Upper lobe of left lung (tissue), 6 donors: Measurements from ENCODE around the gene ZNF445. TPM values are rescaled to one million over a fixed set of nuclear protein-coding genes. Genes with fewer than 3 reads are reported as not detected.
"Not testable (repeated sequence)": the region's sequence is repeated elsewhere in the genome, so short reads cannot be mapped to it uniquely, and the experiment has no call there.

Source experiments
- ATAC-seq, 2 donors: fragments of 200-7000 bp; cut with Tn5 transposase; one replicate each; pipeline ENCODE4 v1.9.1; 2022; ENCODE audit warnings: mild to moderate bottlenecking in 2 of 2, moderate library complexity in 2 of 2; ENCODE audit not compliant: low FRiP score in 2 of 2
- DNase-seq, 2 donors: peaks; one replicate each; pipeline ENCODE4 v3.0.0-alpha.2; 2019 to 2020
- H3K27ac ChIP-seq, 4 donors: fragments of 200-600 bp; sonication (generic); one replicate each; pipeline ENCODE4 v1.5.1; 2016 to 2019
- H3K27me3 ChIP-seq, 4 donors: fragments of 200-600 bp; sonication (generic); one replicate each; pipeline ENCODE4 v1.5.1; 2017 to 2019
- H3K36me3 ChIP-seq, 4 donors: fragments of 200-600 bp; sonication (generic); one replicate each; pipeline ENCODE4 v1.5.1; 2016 to 2019
- H3K4me1 ChIP-seq, 4 donors: fragments of 200-600 bp; sonication (generic); one replicate each; pipeline ENCODE4 v1.5.1; 2018 to 2019
- H3K4me3 ChIP-seq, 4 donors: fragments of 200-600 bp; sonication (generic); one replicate each; pipeline ENCODE4 v1.5.1; 2017 to 2019; ENCODE audit warnings: mild to moderate bottlenecking in 2 of 4, moderate library complexity in 1 of 4
- H3K9me3 ChIP-seq, 4 donors: fragments of 200-600 bp; sonication (generic); one replicate each; pipeline ENCODE4 v1.5.1; 2018 to 2019
- EP300 ChIP-seq, 4 donors: sonication (generic); formaldehyde crosslinking; IDR thresholded peaks; one replicate each; pipeline ENCODE4 v1.5.1; 2017; ENCODE audit warnings: antibody characterized with exemption in 4 of 4, control low read depth in 2 of 4
- POLR2A ChIP-seq, 4 donors: fragments of 450-650 bp; IDR thresholded peaks; one replicate each; pipeline ENCODE4 v1.5.1; 2016 to 2017; ENCODE audit warnings: antibody characterized with exemption in 4 of 4, mild to moderate bottlenecking in 2 of 4
- POLR2AphosphoS5 ChIP-seq, 2 donors: sonication (generic); formaldehyde crosslinking; IDR thresholded peaks; one replicate each; pipeline ENCODE4 v1.5.1; 2017; ENCODE audit warnings: antibody characterized with exemption in 2 of 2
- WGBS, 2 donors: methylation state at CpG; one replicate each; pipeline ENCODE4 v1.1.5; 2017 to 2018; 5-methylcytosine and 5-hydroxymethylcytosine counted together
- total RNA-seq, 6 donors: library from RNA; depleted of rRNA in 4 of 6; stranded (reverse); fragments of >200 nt in 4 of 6; gene quantifications; one replicate each; pipeline versions ENCODE4 v1.1.0 to v1.2.1, GENCODE V29; 2016 to 2021
- TF ChIP-seq, protein P1 (sequence below), 6 experiments: fragments of 450-650 bp in 4 of 6; fragments of 200-600 bp in 2 of 6; sonication (generic) in 2 of 6; IDR thresholded peaks; one replicate each; pipeline ENCODE4 v1.5.1; 2016 to 2019; ENCODE audit warnings: antibody characterized with exemption in 6 of 6
- donor health status: DM: no; HTN: no; CAD: no; lungs with moderate emphysema.
- donor health status: DM: no; HTN: yes; CAD: no; lungs with severe emphysema.

ZNF445 gene
- total RNA-seq, 6 donors from 2014 or later, result 6.7 to 20.0 (median 12.9) TPM

DNA sequence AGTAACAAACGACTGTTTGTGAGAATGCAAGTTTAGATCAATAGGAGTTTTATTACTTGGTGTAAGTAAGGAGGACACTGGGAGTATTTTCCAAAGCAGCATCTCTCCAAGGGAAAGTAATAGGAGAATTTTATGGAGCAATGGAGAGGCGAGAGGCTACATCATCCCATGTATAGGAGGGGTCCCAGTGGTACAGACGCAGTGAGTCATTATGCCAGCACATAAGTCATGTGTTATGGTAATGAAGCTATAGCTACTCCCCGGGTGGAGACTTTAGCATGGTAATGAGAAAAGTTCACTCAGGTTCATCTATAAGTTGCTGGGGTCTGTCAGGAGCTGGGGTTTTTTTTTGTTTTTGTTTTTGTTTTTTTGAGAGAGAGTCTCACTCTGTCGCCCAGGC lies 29.5 kb upstream of the ZNF445 start:
- Histone ChIP-seq H3K27ac (no peak overlapping the region), H3K4me1 (peaks cover 14 to 27% (median 17%) of the 10 kb centered on the region in 4 donors), H3K27me3 (no peaks in the 10 kb centered on the region), H3K9me3 (peaks cover 0 to 7% (median 2%) of the 10 kb centered on the region in 4 donors), H3K4me3 (no peak overlapping the region), H3K36me3 (peaks cover 0 to 8% (median under 1%) of the 10 kb centered on the region in 4 donors)
- ATAC-seq, result no peak
- DNase-seq, result no peak
- TF ChIP-seq EP300 (IDR thresholded peaks at IDR 0.05), result no peak
- TF ChIP-seq POLR2AphosphoS5 (IDR thresholded peaks at IDR 0.05), result no peak
- TF ChIP-seq POLR2A (IDR thresholded peaks at IDR 0.05), result no peak
- TF ChIP-seq, protein P1, sequence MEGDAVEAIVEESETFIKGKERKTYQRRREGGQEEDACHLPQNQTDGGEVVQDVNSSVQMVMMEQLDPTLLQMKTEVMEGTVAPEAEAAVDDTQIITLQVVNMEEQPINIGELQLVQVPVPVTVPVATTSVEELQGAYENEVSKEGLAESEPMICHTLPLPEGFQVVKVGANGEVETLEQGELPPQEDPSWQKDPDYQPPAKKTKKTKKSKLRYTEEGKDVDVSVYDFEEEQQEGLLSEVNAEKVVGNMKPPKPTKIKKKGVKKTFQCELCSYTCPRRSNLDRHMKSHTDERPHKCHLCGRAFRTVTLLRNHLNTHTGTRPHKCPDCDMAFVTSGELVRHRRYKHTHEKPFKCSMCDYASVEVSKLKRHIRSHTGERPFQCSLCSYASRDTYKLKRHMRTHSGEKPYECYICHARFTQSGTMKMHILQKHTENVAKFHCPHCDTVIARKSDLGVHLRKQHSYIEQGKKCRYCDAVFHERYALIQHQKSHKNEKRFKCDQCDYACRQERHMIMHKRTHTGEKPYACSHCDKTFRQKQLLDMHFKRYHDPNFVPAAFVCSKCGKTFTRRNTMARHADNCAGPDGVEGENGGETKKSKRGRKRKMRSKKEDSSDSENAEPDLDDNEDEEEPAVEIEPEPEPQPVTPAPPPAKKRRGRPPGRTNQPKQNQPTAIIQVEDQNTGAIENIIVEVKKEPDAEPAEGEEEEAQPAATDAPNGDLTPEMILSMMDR (IDR thresholded peaks at IDR 0.05), result no peak
- 91% methylated on average over 5 of the region's 5 CpGs for WGBS, 2 donors

DNA sequence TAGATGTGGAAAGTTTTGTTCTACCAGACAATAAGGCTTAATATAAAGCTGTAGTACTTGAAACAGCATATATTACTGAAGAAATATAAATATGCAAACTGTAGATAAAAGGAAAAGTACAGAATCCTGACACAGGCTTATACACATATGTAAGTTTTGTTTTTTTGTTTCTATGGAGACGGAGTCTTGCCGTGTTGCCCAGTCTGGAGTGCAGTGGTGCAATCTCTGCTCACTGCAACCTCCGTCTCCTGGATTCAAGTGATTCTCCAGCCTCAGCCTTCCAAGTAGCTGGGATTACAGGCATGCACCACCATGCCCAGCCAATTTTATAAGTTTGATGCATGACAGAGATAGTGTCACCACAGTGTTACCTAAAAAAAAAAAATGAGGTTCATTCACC lies 29.1 kb upstream of the ZNF445 start:
- H3K4me3 ChIP-seq, result no peak overlapping the region
- H3K36me3 ChIP-seq, result peaks cover 0 to 12% (median 3%) of the 10 kb centered on the region in 4 donors
- DNase-seq (no peak), ATAC-seq (no peak)
- peaks cover 0 to 10% (median 4%) of the 10 kb centered on the region in 4 donors for H3K9me3 ChIP-seq
- no peak overlapping the region for H3K27ac ChIP-seq
- TF ChIP-seq, protein P1 (IDR thresholded peaks at IDR 0.05), result no peak
- no peaks in the 10 kb centered on the region for H3K27me3 ChIP-seq
- peaks cover 13 to 27% (median 16%) of the 10 kb centered on the region in 4 donors for H3K4me1 ChIP-seq
- WGBS, 2 donors, result 84 to 87% methylated on average over 3 of the region's 3 CpGs

DNA sequence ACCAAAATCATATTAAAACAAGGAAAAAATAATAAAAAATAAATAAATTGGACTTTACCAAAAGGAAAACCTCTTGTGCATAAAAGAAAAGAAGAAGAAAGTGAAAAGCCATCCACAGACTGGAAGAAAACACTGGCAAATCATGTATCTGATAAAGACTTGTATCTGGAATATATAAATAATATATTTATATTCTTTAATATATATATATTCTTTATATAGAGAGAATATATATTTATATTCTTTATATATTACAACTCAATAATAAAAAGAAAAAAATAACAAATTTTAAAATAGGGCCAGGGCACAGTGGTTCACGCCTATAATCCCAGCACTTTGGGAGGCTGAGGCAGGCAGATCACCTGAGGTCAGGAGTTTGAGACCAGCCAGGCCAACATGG lies 27.1 kb upstream of the ZNF445 start:
- whole genome bisulfite sequencing, 2 donors, result 91 to 100% methylated on average over 1 of the region's 1 CpG
- Histone ChIP-seq H3K4me1 (peaks cover 5 to 17% (median 8%) of the 10 kb centered on the region in 4 donors), H3K27ac (no peak overlapping the region), H3K4me3 (no peak overlapping the region), H3K36me3 (peaks cover 3 to 32% (median 20%) of the 10 kb centered on the region in 4 donors), H3K27me3 (no peaks in the 10 kb centered on the region), H3K9me3 (peaks cover 15 to 27% (median 22%) of the 10 kb centered on the region in 4 donors)
- ATAC-seq (no peak), DNase-seq (no peak)
- TF ChIP-seq POLR2AphosphoS5 (IDR thresholded peaks at IDR 0.05), result no peak
- no peak for TF ChIP-seq EP300 (IDR thresholded peaks at IDR 0.05)
- no peak for TF ChIP-seq POLR2A (IDR thresholded peaks at IDR 0.05)
- TF ChIP-seq, protein P1 (IDR thresholded peaks at IDR 0.05), result no peak

DNA sequence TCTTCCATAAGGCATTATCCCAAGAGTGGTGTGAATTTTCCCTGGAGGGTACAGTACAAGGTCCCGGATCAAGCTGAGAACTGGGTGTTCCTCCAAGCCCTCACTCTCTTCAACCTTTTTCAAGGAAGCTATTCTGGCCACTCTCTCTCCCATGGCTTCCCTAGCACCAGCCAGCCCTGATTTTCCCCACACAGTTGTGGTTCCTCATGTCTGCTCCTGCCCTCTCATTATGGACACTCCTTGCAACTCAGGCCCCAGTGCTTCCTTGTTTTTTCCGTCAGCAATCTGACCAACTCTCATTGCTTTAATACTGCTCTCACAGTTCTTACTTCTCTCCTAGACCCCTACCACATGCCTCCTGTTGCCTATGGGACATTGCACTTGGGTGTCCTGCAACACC lies 25.7 kb upstream of the ZNF445 start:
- 84 to 93% methylated on average over 2 of the region's 2 CpGs for WGBS, 2 donors
- not testable (repeated sequence) for ATAC-seq, DNase-seq, H3K27ac ChIP-seq, H3K27me3 ChIP-seq, H3K4me3 ChIP-seq, H3K4me1 ChIP-seq
- peaks cover 6 to 42% (median 23%) of the 10 kb centered on the region in 4 donors for H3K36me3 ChIP-seq
- H3K9me3 ChIP-seq, result peaks cover 28 to 37% (median 35%) of the 10 kb centered on the region in 4 donors

DNA sequence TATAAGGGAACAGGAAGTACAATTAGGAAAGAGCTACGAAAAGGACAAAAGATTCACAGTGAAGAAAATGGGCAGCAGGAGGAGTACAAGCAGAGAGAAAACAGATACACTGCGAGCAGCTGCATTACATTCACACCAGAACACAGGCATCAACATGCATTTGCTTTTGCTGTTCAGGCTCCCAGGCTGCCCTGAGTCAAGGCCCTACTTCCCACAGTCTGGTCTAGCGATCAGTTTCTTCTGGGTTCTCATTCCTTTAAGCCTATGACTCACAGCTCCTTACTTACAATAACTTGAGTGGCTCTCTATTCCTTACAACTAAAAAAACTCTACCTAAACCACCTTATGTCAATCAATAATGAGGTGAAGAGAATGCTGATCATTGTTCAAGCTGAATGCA lies 24.5 kb upstream of the ZNF445 start:
- no peaks in the 10 kb centered on the region for H3K4me1 ChIP-seq
- no peaks in the 10 kb centered on the region for H3K27me3 ChIP-seq
- 92% methylated on average over 3 of the region's 3 CpGs for WGBS, 2 donors
- no peak for DNase-seq
- no peak overlapping the region for H3K27ac ChIP-seq
- no peak for TF ChIP-seq POLR2A (IDR thresholded peaks at IDR 0.05)
- TF ChIP-seq EP300 (IDR thresholded peaks at IDR 0.05), result no peak
- TF ChIP-seq, protein P1 (IDR thresholded peaks at IDR 0.05), result no peak
- TF ChIP-seq POLR2AphosphoS5 (IDR thresholded peaks at IDR 0.05), result no peak
- peaks cover 28 to 47% (median 39%) of the 10 kb centered on the region in 4 donors for H3K9me3 ChIP-seq
- no peak overlapping the region for H3K4me3 ChIP-seq
- no peak for ATAC-seq
- peaks cover 6 to 49% (median 27%) of the 10 kb centered on the region in 4 donors for H3K36me3 ChIP-seq

DNA sequence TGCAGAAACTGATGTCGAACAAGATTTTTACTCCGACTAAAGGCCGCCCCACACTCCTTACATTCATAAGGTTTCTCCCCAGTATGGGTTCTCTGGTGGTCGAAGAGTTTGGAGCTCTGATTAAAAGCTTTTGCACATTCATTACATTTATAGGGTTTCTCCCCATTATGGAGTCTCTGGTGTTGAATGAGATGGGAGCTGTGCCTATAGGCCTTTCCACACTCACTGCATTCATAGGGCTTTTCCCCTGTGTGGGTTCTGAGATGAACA lies 22.4 kb upstream of the ZNF445 start:
- ATAC-seq, H3K27ac ChIP-seq, H3K27me3 ChIP-seq, DNase-seq, H3K4me3 ChIP-seq, H3K4me1 ChIP-seq: not testable (repeated sequence)
- peaks cover 28 to 47% (median 45%) of the 10 kb centered on the region in 4 donors for H3K9me3 ChIP-seq
- WGBS, 2 donors, result 98 to 99% methylated on average over 4 of the region's 4 CpGs
- peaks cover 6 to 48% (median 27%) of the 10 kb centered on the region in 4 donors for H3K36me3 ChIP-seq
